IMR-90 (cell line): ENCODE measurements around the gene QRFP. TPM values are rescaled to one million over a fixed set of nuclear protein-coding genes. Genes with fewer than 3 reads are reported as not detected.

Source experiments
- ATAC-seq: fragments of 200-7000 bp; cut with Tn5 transposase; 2 replicates; pipeline ENCODE4 v1.9.1; 2020; ENCODE audit warnings: low read depth, mild to moderate bottlenecking, moderate library complexity
- BruUV-seq: library from RNA; stranded (reverse); fragments of 400-500 nt; replicated peaks from 2 replicates; lab custom pipeline; 2021; lab: Mats Ljungman, UMichigan
- CTCF ChIA-PET: fragments of 300-600 bp; formaldehyde crosslinking; extraction: SDS; loops from one replicate; lab custom pipeline; 2021; ENCODE audit warnings: antibody characterized with exemption; lab: Yijun Ruan, JAX
- POLR2A ChIA-PET: fragments of 300-600 bp; sonication (Branson Sonifier 250); formaldehyde crosslinking; loops from one replicate; lab custom pipeline; 2022; ENCODE audit warnings: antibody characterized with exemption; ENCODE audit not compliant: unreplicated experiment; lab: Charles Lee
- DNase-seq: peaks from one replicate; pipeline ENCODE4 v3.0.0; 2013
- H2AFZ ChIP-seq: replicated peaks from 2 replicates; pipeline ENCODE3; 2013; ENCODE audit warnings: low read length, mild to moderate bottlenecking; ENCODE audit not compliant: poor library complexity
- H2AK5ac ChIP-seq: 2 replicates; pipeline ENCODE4 v1.6.1; 2013; ENCODE audit warnings: low read depth, low read length, inconsistent platforms
- H2AK9ac ChIP-seq: replicated peaks from 2 replicates; pipeline ENCODE3; 2013; ENCODE audit warnings: mild to moderate bottlenecking, low read depth, low read length, moderate library complexity; ENCODE audit not compliant: poor library complexity
- H2BK120ac ChIP-seq: 2 replicates; pipeline ENCODE4 v1.6.1; 2013; ENCODE audit warnings: low read depth, low read length, inconsistent platforms
- H2BK15ac ChIP-seq: 3 replicates; pipeline ENCODE4 v1.6.1; 2013; ENCODE audit warnings: low read depth, low read length, inconsistent platforms
- H2BK20ac ChIP-seq: 2 replicates; pipeline ENCODE4 v1.6.1; 2013; ENCODE audit warnings: low read depth, mild to moderate bottlenecking, inconsistent platforms, low read length, moderate library complexity
- H2BK5ac ChIP-seq: 2 replicates; pipeline ENCODE4 v1.6.1; 2013; ENCODE audit warnings: mild to moderate bottlenecking, low read depth, low read length, inconsistent platforms; ENCODE audit not compliant: poor library complexity, severe bottlenecking
- H3K14ac ChIP-seq: replicated peaks from 2 replicates; pipeline ENCODE4 v1.6.1; 2013; ENCODE audit warnings: low read depth, low read length, inconsistent platforms
- H3K18ac ChIP-seq: 2 replicates; pipeline ENCODE4 v1.6.1; 2013; ENCODE audit warnings: low read depth, low read length, control low read depth
- H3K23ac ChIP-seq: 2 replicates; pipeline ENCODE4 v1.6.1; 2013; ENCODE audit warnings: low read depth, low read length, inconsistent platforms
- H3K27ac ChIP-seq: 2 replicates; pipeline ENCODE4 v1.5.1; 2013; ENCODE audit warnings: mild to moderate bottlenecking, control low read depth, low read length; ENCODE audit not compliant: insufficient read depth
- H3K27me3 ChIP-seq: 2 replicates; pipeline ENCODE4 v1.6.1; 2013; ENCODE audit warnings: low read length; ENCODE audit not compliant: control insufficient read depth, insufficient read depth
- H3K36me3 ChIP-seq: 2 replicates; pipeline ENCODE4 v1.6.1; 2013; ENCODE audit warnings: low read length, mixed read lengths; ENCODE audit not compliant: control insufficient read depth, insufficient read depth
- H3K4ac ChIP-seq: 2 replicates; pipeline ENCODE4 v1.6.1; 2013; ENCODE audit warnings: low read depth, low read length, inconsistent platforms
- H3K4me1 ChIP-seq: 2 replicates; pipeline ENCODE4 v1.6.1; 2013; ENCODE audit warnings: low read length, mixed read lengths; ENCODE audit not compliant: control insufficient read depth, insufficient read depth
- H3K4me2 ChIP-seq: 2 replicates; pipeline ENCODE4 v1.6.1; 2013; ENCODE audit warnings: low read depth, mild to moderate bottlenecking, control low read depth, low read length, moderate library complexity
- H3K4me3 ChIP-seq: 2 replicates; pipeline ENCODE4 v1.5.1; 2013; ENCODE audit warnings: low read depth, mild to moderate bottlenecking, control low read depth, low read length, moderate library complexity; ENCODE audit not compliant: insufficient read depth
- H3K56ac ChIP-seq: 2 replicates; pipeline ENCODE4 v1.6.1; 2013; ENCODE audit warnings: low read length, inconsistent platforms; ENCODE audit not compliant: insufficient read depth; ENCODE audit errors: extremely low read depth
- H3K79me1 ChIP-seq, 2 experiments: 2 replicates each; pipeline ENCODE4 v1.6.1; 2013; ENCODE audit warnings: low read length in 2 of 2, inconsistent platforms in 1 of 2, low read depth in 1 of 2
- H3K9ac ChIP-seq: 2 replicates; pipeline ENCODE4 v1.6.1; 2013; ENCODE audit warnings: low read depth, low read length, control low read depth
- H3K9me1 ChIP-seq: 2 replicates; pipeline ENCODE4 v1.6.1; 2013; ENCODE audit warnings: low read length, inconsistent platforms; ENCODE audit not compliant: insufficient read depth
- H3K9me3 ChIP-seq: 2 replicates; pipeline ENCODE4 v1.6.1; 2013; ENCODE audit warnings: low read length; ENCODE audit not compliant: control insufficient read depth, insufficient read depth
- H4K20me1 ChIP-seq: 2 replicates; pipeline ENCODE4 v1.6.1; 2013; ENCODE audit warnings: low read length, inconsistent platforms; ENCODE audit not compliant: insufficient read depth
- H4K5ac ChIP-seq: 2 replicates; pipeline ENCODE4 v1.6.1; 2013; ENCODE audit warnings: mild to moderate bottlenecking, low read depth, low read length, control low read depth
- H4K8ac ChIP-seq, 2 experiments: 2 replicates each; pipeline ENCODE4 v1.6.1; 2013; ENCODE audit warnings: low read depth in 2 of 2, low read length in 2 of 2, control low read depth in 1 of 2, inconsistent platforms in 1 of 2
- H4K91ac ChIP-seq: 2 replicates; pipeline ENCODE4 v1.6.1; 2013; ENCODE audit warnings: low read depth, low read length, inconsistent platforms; ENCODE audit not compliant: insufficient read depth
- BHLHE40 ChIP-seq: fragments of 150-350 bp; IDR thresholded peaks from 2 replicates; pipeline ENCODE4 v1.6.1; 2016; ENCODE audit warnings: mild to moderate bottlenecking, low read depth, low read length
- CEBPB ChIP-seq: IDR thresholded peaks from 2 replicates; pipeline ENCODE4 v1.6.1; 2012; ENCODE audit warnings: low read depth, low read length, improper control_type of control experiment
- CHD1 ChIP-seq: IDR thresholded peaks from 2 replicates; pipeline ENCODE4 v1.6.1; 2012; ENCODE audit warnings: low read depth, low read length, improper control_type of control experiment
- MXI1 ChIP-seq: IDR thresholded peaks from 2 replicates; pipeline ENCODE4 v1.6.1; 2012; ENCODE audit warnings: low read depth, mild to moderate bottlenecking, low read length, moderate library complexity, borderline replicate concordance
- NFE2L2 ChIP-seq: fragments of 150-350 bp; IDR thresholded peaks from 2 replicates; pipeline ENCODE4 v1.6.1; 2016; ENCODE audit warnings: low read depth, mild to moderate bottlenecking, low read length
- POLR2A ChIP-seq: IDR thresholded peaks from 2 replicates; pipeline ENCODE4 v1.6.1; 2012; ENCODE audit warnings: mild to moderate bottlenecking, low read depth, low read length
- RAD21 ChIP-seq: IDR thresholded peaks from 2 replicates; pipeline ENCODE4 v1.6.1; 2012; ENCODE audit warnings: low read length, improper control_type of control experiment
- SMC3 ChIP-seq: fragments of 150-350 bp; IDR thresholded peaks from 2 replicates; pipeline ENCODE4 v1.6.1; 2016; ENCODE audit warnings: low read depth, mild to moderate bottlenecking, antibody characterized with exemption, low read length, moderate library complexity
- WGBS, 2 experiments: methylation state at CpG; one replicate each; pipeline versions ENCODE4 v1.1.5 to v1.1.7; 2013; ENCODE audit warnings: missing lambda C conversion rate in 2 of 2; ENCODE audit not compliant: insufficient read length in 1 of 2; ENCODE audit errors: extremely low coverage in 2 of 2; 5-methylcytosine and 5-hydroxymethylcytosine counted together
- dilution Hi-C: fragments of 300-500 bp; cut with HindIII; formaldehyde crosslinking; loops from one replicate; pipeline ENCODE4 v1.14.3; 2018; ENCODE audit warnings: low sequenced_read_pairs; ENCODE audit not compliant: unreplicated experiment
- in situ Hi-C: fragments of 300-500 bp; cut with MboI; formaldehyde crosslinking; loops from 3 replicates; pipeline ENCODE4 v1.14.3; 2019; ENCODE audit warnings: low sequenced_read_pairs, inconsistent platforms, mixed read lengths
- intact Hi-C: fragments of 100-400 bp; cut with micrococcal nuclease; formaldehyde crosslinking; loops from 2 replicates; pipeline ENCODE4 v1.10.0; 2022
- polyA plus RNA-seq, 3 experiments: library from polyadenylated mRNA; depleted of rRNA; stranded (reverse); fragments of >200 nt; gene quantifications; 2 replicates each; pipeline ENCODE4 v1.2.3, GENCODE V29; 2012; ENCODE audit warnings: low replicate concordance in 1 of 3
- total RNA-seq: library from RNA; depleted of rRNA; stranded (reverse); fragments of >200 nt; gene quantifications from 2 replicates; pipeline ENCODE4 v1.2.3, GENCODE V29; 2012

QRFP gene
- total and polyA plus RNA-seq, 2 of the 4 experiments (the other 2 are of a cell fraction), result not detected

DNA sequence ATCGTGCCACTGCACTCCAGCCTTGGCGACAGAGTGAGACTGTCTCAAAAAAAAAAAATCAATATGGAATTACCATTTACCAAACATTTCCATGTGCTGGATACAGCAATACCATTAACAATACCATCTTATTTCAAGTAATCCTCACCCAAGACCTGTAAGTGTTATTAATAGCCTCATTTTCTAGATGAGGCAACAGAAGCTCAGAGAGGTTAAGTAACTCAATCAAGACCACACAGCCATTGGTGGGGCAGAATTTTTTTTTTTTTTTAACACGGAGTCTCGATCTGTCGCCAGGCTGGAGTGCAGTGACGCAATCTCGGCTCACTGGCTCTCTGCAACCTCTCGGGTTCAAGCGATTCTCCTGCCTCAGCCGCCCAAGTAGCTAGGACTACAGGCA is 46.1 kb upstream of the QRFP start:
- Histone ChIP-seq H3K9me3 (no peaks in the 10 kb centered on the region), H3K27me3 (peaks cover 57% of the 10 kb centered on the region), H2BK15ac (no peak overlapping the region), H2BK5ac (no peak overlapping the region), H3K9ac (no peak overlapping the region), H3K79me1 (0 out of 4 replicates have a peak, but pooled peaks cover 0 to 3% of the 10 kb centered on the region in 2 experiments), H3K23ac (no peak overlapping the region), H3K4me2 (no peak overlapping the region), H3K14ac (no peak overlapping the region), H4K5ac (no peak overlapping the region), H3K9me1 (no peaks in the 10 kb centered on the region), H3K4ac (no peak overlapping the region), H4K20me1 (peaks cover 6% of the 10 kb centered on the region; the same call in 1 of the 2 replicates), H2AK5ac (no peak overlapping the region), H2BK120ac (no peak overlapping the region), H2BK20ac (no peak overlapping the region), H3K18ac (no peak overlapping the region), H3K56ac (no peak overlapping the region), H3K4me1 (peaks cover 3% of the 10 kb centered on the region; the same call in 1 of the 2 replicates), H3K4me3 (no peak overlapping the region), H2AFZ (no peak overlapping the region), H4K91ac (no peak overlapping the region), H3K27ac (no peak overlapping the region), H2AK9ac (no peak overlapping the region), H3K36me3 (no peaks in the 10 kb centered on the region), H4K8ac (no peak overlapping the region)
- intact Hi-C loops, result no loop called here
- ChIA-PET POLR2A (no interaction called here), CTCF (interaction anchor here (0.7 kb wide), 1 partner anchor 238 kb away, joined by 3 read pairs; no protein-coding TSS in a partner anchor)
- dilution Hi-C loops, result no loop called here
- DNase-seq (no peak), ATAC-seq (no peak)
- WGBS, 2 experiments, result 100% methylated on average over 1 of the region's 10 CpGs; no CpG with 5 or more reads in 1 of the 2 experiments
- in situ Hi-C loops, result no loop called here
- TF ChIP-seq CEBPB (peak; percentile 35; the same call in 1 of the 2 replicates), NFE2L2 (no peak), MXI1 (no peak), BHLHE40 (no peak), SMC3 (no peak), RAD21 (no peak), CHD1 (no peak), POLR2A (no peak)
- BruUV-seq, result no TSS peak
